ENCODE results near the gene THYN1.

Gene THYN1

GRCh38 chr11:134242376-134242775 lies 10.8 kb downstream of the THYN1 start:
- H3K4me2 ChIP-seq (ENCODE audit: low read length), result no peak overlapping the region
- H3K27me3 ChIP-seq (ENCODE audit: low read depth, low read length), result no peaks in the 10 kb centered on the region
- peaks cover 20% of the 10 kb centered on the region for H3K36me3 ChIP-seq (replicated peaks; ENCODE audit: low read depth, low read length)
- no peak overlapping the region for H3K9ac ChIP-seq (ENCODE audit: low read length)
- no peaks in the 10 kb centered on the region for H3K79me2 ChIP-seq (ENCODE audit: low read length)
- H4K20me1 ChIP-seq (ENCODE audit: insufficient read depth, low read length), result 0 out of 2 replicates have a peak, but pooled peaks cover 5% of the 10 kb centered on the region
- no peak for TF ChIP-seq EZH2phosphoT487 (IDR thresholded peaks at IDR 0.05; ENCODE audit: low read depth)
- TF ChIP-seq CTCF (IDR thresholded peaks at IDR 0.05; ENCODE audit: low read depth, low read length), result no peak
- no peak overlapping the region for H2AFZ ChIP-seq (ENCODE audit: low read depth, low read length)
- H3K4me1 ChIP-seq (ENCODE audit: low read length), result no peaks in the 10 kb centered on the region
- no peak overlapping the region for H3K4me3 ChIP-seq (ENCODE audit: low read length)
- H3K27ac ChIP-seq (ENCODE audit: low read length), result no peak overlapping the region
- no peaks in the 10 kb centered on the region for H3K9me3 ChIP-seq (ENCODE audit: insufficient read depth, low read length)

GRCh38 chr11:134240592-134240991 lies 12.6 kb downstream of the THYN1 start:
- H3K4me2 ChIP-seq (ENCODE audit: low read length), result no peak overlapping the region
- no peak for TF ChIP-seq EZH2phosphoT487 (IDR thresholded peaks at IDR 0.05; ENCODE audit: low read depth)
- TF ChIP-seq CTCF (IDR thresholded peaks at IDR 0.05; ENCODE audit: low read depth, low read length), result no peak
- 0 out of 2 replicates have a peak, but pooled peaks cover 5% of the 10 kb centered on the region for H4K20me1 ChIP-seq (ENCODE audit: insufficient read depth, low read length)
- no peak overlapping the region for H3K27ac ChIP-seq (ENCODE audit: low read length)
- H3K79me2 ChIP-seq (ENCODE audit: low read length), result no peaks in the 10 kb centered on the region
- H3K4me1 ChIP-seq (ENCODE audit: low read length), result no peaks in the 10 kb centered on the region
- H3K9ac ChIP-seq (ENCODE audit: low read length), result no peak overlapping the region
- H2AFZ ChIP-seq (ENCODE audit: low read depth, low read length), result no peak overlapping the region
- peaks cover 19% of the 10 kb centered on the region for H3K36me3 ChIP-seq (replicated peaks; ENCODE audit: low read depth, low read length)
- H3K9me3 ChIP-seq (ENCODE audit: insufficient read depth, low read length), result no peaks in the 10 kb centered on the region
- no peak overlapping the region for H3K4me3 ChIP-seq (ENCODE audit: low read length)
- no peaks in the 10 kb centered on the region for H3K27me3 ChIP-seq (ENCODE audit: low read depth, low read length)

GRCh38 chr11:134238956-134239355 lies 14.2 kb downstream of the THYN1 start:
- no peak overlapping the region for H2AFZ ChIP-seq (ENCODE audit: low read depth, low read length)
- no peaks in the 10 kb centered on the region for H3K79me2 ChIP-seq (ENCODE audit: low read length)
- no peaks in the 10 kb centered on the region for H3K4me1 ChIP-seq (ENCODE audit: low read length)
- H3K4me3 ChIP-seq (ENCODE audit: low read length), result no peak overlapping the region
- H3K4me2 ChIP-seq (ENCODE audit: low read length), result no peak overlapping the region
- peaks cover 9% of the 10 kb centered on the region for H4K20me1 ChIP-seq (ENCODE audit: insufficient read depth, low read length)
- H3K27me3 ChIP-seq (ENCODE audit: low read depth, low read length), result no peaks in the 10 kb centered on the region
- H3K27ac ChIP-seq (ENCODE audit: low read length), result no peak overlapping the region
- peaks cover 15% of the 10 kb centered on the region for H3K36me3 ChIP-seq (replicated peaks; ENCODE audit: low read depth, low read length)
- no peak for TF ChIP-seq EZH2phosphoT487 (IDR thresholded peaks at IDR 0.05; ENCODE audit: low read depth)
- no peak for TF ChIP-seq CTCF (IDR thresholded peaks at IDR 0.05; ENCODE audit: low read depth, low read length)
- H3K9ac ChIP-seq (ENCODE audit: low read length), result no peak overlapping the region
- H3K9me3 ChIP-seq (ENCODE audit: insufficient read depth, low read length), result no peaks in the 10 kb centered on the region

- Histone ChIP-seq H3K27ac (ENCODE audit: low read length) (no peak overlapping the region), H4K20me1 (ENCODE audit: insufficient read depth, low read length) (peaks cover 17% of the 10 kb centered on the region), H3K4me1 (ENCODE audit: low read length) (no peaks in the 10 kb centered on the region), H3K36me3 (replicated peaks; ENCODE audit: low read depth, low read length) (peaks cover 9% of the 10 kb centered on the region), H3K9ac (ENCODE audit: low read length) (no peak overlapping the region), H3K9me3 (ENCODE audit: insufficient read depth, low read length) (no peaks in the 10 kb centered on the region), H3K4me2 (ENCODE audit: low read length) (no peak overlapping the region), H3K4me3 (ENCODE audit: low read length) (no peak overlapping the region), H3K79me2 (ENCODE audit: low read length) (no peaks in the 10 kb centered on the region), H3K27me3 (ENCODE audit: low read depth, low read length) (no peaks in the 10 kb centered on the region), H2AFZ (ENCODE audit: low read depth, low read length) (no peak overlapping the region)
- no peak for TF ChIP-seq EZH2phosphoT487 (IDR thresholded peaks at IDR 0.05; ENCODE audit: low read depth)
- no peak for TF ChIP-seq CTCF (IDR thresholded peaks at IDR 0.05; ENCODE audit: low read depth, low read length)
Measured at GRCh38 chr11:134237557-134237922, 15.6 kb downstream of the THYN1 start.
